Ishikawa (cell line): ENCODE results near the gene GLI3.

Experiments
- EGR1 ChIP-seq: IDR thresholded peaks from 2 replicates; pipeline ENCODE4 v1.6.1; 2012
- EP300 ChIP-seq: IDR thresholded peaks from 2 replicates; pipeline ENCODE4 v1.6.1; 2012; ENCODE audit warnings: borderline replicate concordance
- FOXM1 ChIP-seq: IDR thresholded peaks from 2 replicates; pipeline ENCODE4 v1.6.1; 2012; ENCODE audit warnings: low read depth, borderline replicate concordance
- RAD21 ChIP-seq: IDR thresholded peaks from 2 replicates; pipeline ENCODE4 v1.6.1; 2012; ENCODE audit warnings: low read depth
- REST ChIP-seq: IDR thresholded peaks from 2 replicates; pipeline ENCODE4 v1.6.1; 2012; ENCODE audit warnings: low read depth, mild to moderate bottlenecking
- TCF12 ChIP-seq: IDR thresholded peaks from 2 replicates; pipeline ENCODE4 v1.6.1; 2012; ENCODE audit warnings: low read depth
- YY1 ChIP-seq: IDR thresholded peaks from 2 replicates; pipeline ENCODE4 v1.6.1; 2012; ENCODE audit warnings: low read depth

- no peak for TF ChIP-seq YY1
- no peak for TF ChIP-seq EP300
- no peak for TF ChIP-seq FOXM1
- TF ChIP-seq RAD21: no peak
- no peak for TF ChIP-seq REST
- no peak for TF ChIP-seq EGR1
- no peak for TF ChIP-seq TCF12
These were observed 271.0 kb downstream of the GLI3 start for GRCh38 chr7:41965951-41966505.
